Stomach (tissue), 4 donors: ENCODE data around the gene BDH1.

ENCODE experiments used
- CTCF ChIP-seq, 7 experiments: fragments of 450-650 bp in 4 of 7; fragments of 200-600 bp in 3 of 7; sonication (generic) in 3 of 7; IDR thresholded peaks; one replicate each; pipeline ENCODE4 v1.5.1; 2016 to 2019; ENCODE audit warnings: antibody characterized with exemption in 7 of 7, control low read depth in 2 of 7, mild to moderate bottlenecking in 1 of 7
- EP300 ChIP-seq: sonication (generic); formaldehyde crosslinking; IDR thresholded peaks from one replicate; pipeline ENCODE4 v1.6.1; 2017; ENCODE audit warnings: antibody characterized with exemption
- POLR2A ChIP-seq, 4 donors: fragments of 450-650 bp; IDR thresholded peaks; one replicate each; pipeline ENCODE4 v1.6.1; 2016; ENCODE audit warnings: antibody characterized with exemption in 4 of 4, control low read depth in 2 of 4, mild to moderate bottlenecking in 1 of 4, moderate library complexity in 1 of 4
- POLR2AphosphoS5 ChIP-seq, 3 donors: sonication (generic); formaldehyde crosslinking; IDR thresholded peaks; one replicate each; pipeline ENCODE4 v1.6.1; 2016; ENCODE audit warnings: antibody characterized with exemption in 3 of 3

- TF ChIP-seq POLR2AphosphoS5 (IDR thresholded peaks at IDR 0.05) = no peak
- TF ChIP-seq CTCF (IDR thresholded peaks at IDR 0.05) = no peak
- no peak for TF ChIP-seq POLR2A (IDR thresholded peaks at IDR 0.05)
- no peak for TF ChIP-seq EP300
Measured at GRCh38 chr3:197516517-197516889, 39.3 kb downstream of the BDH1 start.
